Measurements from ENCODE around the gene B4GALNT1. TPM values are rescaled to one million over a fixed set of nuclear protein-coding genes. Genes with fewer than 3 reads are reported as not detected.
"Not testable (repeated sequence)": the region's sequence is repeated elsewhere in the genome, so short reads cannot be mapped to it uniquely, and the experiment has no call there.

The B4GALNT1 gene
- polyA plus RNA-seq (ENCODE audit: insufficient read length in 4 of 4): 1 to 10 TPM in 1 of 4 donors, under 1 TPM in 3; 0.79 to 6.1 (median 0.93) TPM

- no peak for DNase-seq (ENCODE audit: low read depth in 4 of 4, low spot score in 3 of 4)
These were observed at the start of gene B4GALNT1 for GRCh38 chr12:57632958-57633840. Gene B4GALNT1 (minus strand): TSS chr12:57633201. CDS start chr12:57632132, 1,069 bp downstream.

- DNase-seq (ENCODE audit: low read depth in 4 of 4, low spot score in 3 of 4): no peak
These were observed 46.7 kb upstream of the B4GALNT1 start for GRCh38 chr12:57679697-57680096.

GRCh38 chr12:57677947-57678346, 44.9 kb upstream of the B4GALNT1 start:
- DNase-seq (ENCODE audit: low read depth in 4 of 4, low spot score in 3 of 4): not testable (repeated sequence)

GRCh38 chr12:57674691-57675090, 41.7 kb upstream of the B4GALNT1 start:
- no peak for DNase-seq (ENCODE audit: low read depth in 4 of 4, low spot score in 3 of 4)

GRCh38 chr12:57672801-57673200, 39.8 kb upstream of the B4GALNT1 start:
- no peak for DNase-seq (ENCODE audit: low read depth in 4 of 4, low spot score in 3 of 4)

- not testable (repeated sequence) for DNase-seq (ENCODE audit: low read depth in 4 of 4, low spot score in 3 of 4)
These were observed 38.8 kb upstream of the B4GALNT1 start for GRCh38 chr12:57671811-57672210.

GRCh38 chr12:57669691-57670090, 36.7 kb upstream of the B4GALNT1 start:
- not testable (repeated sequence) for DNase-seq (ENCODE audit: low read depth in 4 of 4, low spot score in 3 of 4)

- DNase-seq (ENCODE audit: low read depth in 4 of 4, low spot score in 3 of 4): no peak
These were observed 33.9 kb upstream of the B4GALNT1 start for GRCh38 chr12:57666897-57667296.

- not testable (repeated sequence) for DNase-seq (ENCODE audit: low read depth in 4 of 4, low spot score in 3 of 4)
These were observed 32.2 kb upstream of the B4GALNT1 start for GRCh38 chr12:57665066-57665820.

GRCh38 chr12:57661376-57661775, 28.4 kb upstream of the B4GALNT1 start:
- DNase-seq (ENCODE audit: low read depth in 4 of 4, low spot score in 3 of 4): no peak

GRCh38 chr12:57658890-57659289, 25.9 kb upstream of the B4GALNT1 start:
- no peak for DNase-seq (ENCODE audit: low read depth in 4 of 4, low spot score in 3 of 4)

- no peak for DNase-seq (ENCODE audit: low read depth in 4 of 4, low spot score in 3 of 4)
These were observed 24.7 kb upstream of the B4GALNT1 start for GRCh38 chr12:57657744-57658143.

GRCh38 chr12:57656408-57656807, 23.4 kb upstream of the B4GALNT1 start:
- not testable (repeated sequence) for DNase-seq (ENCODE audit: low read depth in 4 of 4, low spot score in 3 of 4)

- DNase-seq (ENCODE audit: low read depth in 4 of 4, low spot score in 3 of 4): no peak
These were observed 22.7 kb upstream of the B4GALNT1 start for GRCh38 chr12:57655541-57656240.

GRCh38 chr12:57654042-57654441, 21.0 kb upstream of the B4GALNT1 start:
- no peak for DNase-seq (ENCODE audit: low read depth in 4 of 4, low spot score in 3 of 4)

- not testable (repeated sequence) for DNase-seq (ENCODE audit: low read depth in 4 of 4, low spot score in 3 of 4)
These were observed 13.7 kb upstream of the B4GALNT1 start for GRCh38 chr12:57646659-57647049.

GRCh38 chr12:57645990-57646658, 13.1 kb upstream of the B4GALNT1 start:
- not testable (repeated sequence) for DNase-seq (ENCODE audit: low read depth in 4 of 4, low spot score in 3 of 4)

- no peak for DNase-seq (ENCODE audit: low read depth in 4 of 4, low spot score in 3 of 4)
These were observed 8.9 kb upstream of the B4GALNT1 start for GRCh38 chr12:57641699-57642442.

GRCh38 chr12:57640175-57641042, 7.4 kb upstream of the B4GALNT1 start:
- DNase-seq (ENCODE audit: low read depth in 4 of 4, low spot score in 3 of 4): no peak
